GM12878 (cell line): ENCODE data around the gene ABHD1. TPM values are rescaled to one million over a fixed set of nuclear protein-coding genes. Genes with fewer than 3 reads are reported as not detected.

Source experiments
- CEBPZ ChIP-seq: fragments of 150-350 bp; IDR thresholded peaks from 2 replicates; pipeline ENCODE4 v1.6.1; 2016; ENCODE audit warnings: low read depth, low read length
- CREB1 ChIP-seq: IDR thresholded peaks from 2 replicates; pipeline ENCODE4 v1.6.1; 2012; ENCODE audit warnings: low read depth, mild to moderate bottlenecking, inconsistent platforms
- FOXK2 ChIP-seq: fragments of 450-650 bp; IDR thresholded peaks from 2 replicates; pipeline ENCODE4 v1.6.1; 2017; ENCODE audit warnings: mild to moderate bottlenecking, moderate library complexity
- HDAC2 ChIP-seq: fragments of 200-600 bp; sonication (generic); IDR thresholded peaks from 2 replicates; pipeline ENCODE4 v1.6.1; 2017
- KLF5 ChIP-seq: fragments of 450-650 bp; IDR thresholded peaks from 2 replicates; pipeline ENCODE4 v1.6.1; 2014; ENCODE audit warnings: mild to moderate bottlenecking; ENCODE audit not compliant: partially characterized antibody
- ZBTB33 ChIP-seq: fragments of 450-650 bp; IDR thresholded peaks from 2 replicates; pipeline ENCODE4 v1.6.1; 2017; ENCODE audit warnings: mild to moderate bottlenecking
- ZNF274 ChIP-seq: IDR thresholded peaks from one replicate; pipeline ENCODE4 v1.8.0; 2011; ENCODE audit not compliant: insufficient read length, insufficient read depth
- polyA plus RNA-seq, 11 experiments: library from polyadenylated mRNA; depleted of rRNA in 4 of 11; unstranded in 6 of 11; stranded (reverse) in 5 of 11; fragments of >200 nt; fragmentation: Nextera tagmentation in 4 of 11; fragmentation: Illumina TruSeq in 1 of 11; extraction: Ambion mirVana in 4 of 11; extraction: Trizol in 1 of 11; gene quantifications; 1 replicate in 1 of 11; 2 replicates in 10 of 11; pipeline versions ENCODE4 v1.2.1 to v1.2.3, GENCODE V29; 2011 to 2016; ENCODE audit warnings: inconsistent platforms in 2 of 11, missing spikeins in 2 of 11, low read depth in 1 of 11
- total RNA-seq, 4 experiments: library from RNA; depleted of rRNA in 3 of 4; stranded (reverse); fragments of >200 nt in 3 of 4; fragmentation: Illumina TruSeq in 1 of 4; extraction: Trizol in 1 of 4; gene quantifications; 2 replicates each; pipeline versions ENCODE4 v1.2.1 to v1.2.3, GENCODE V29; 2013 to 2021

Gene ABHD1
- total and polyA plus RNA-seq, 10 of the 15 experiments (the other 5 are each of a cell fraction or from before 2014, with no cell fraction given), result 0.04 to 0.35 (median 0.17) TPM; not detected in 2

GRCh38 chr2:27117995-27118524 lies 5.6 kb upstream of the ABHD1 start (continued):
- TF ChIP-seq ZBTB33 (no peak), HDAC2 (no peak), FOXK2 (no peak), ZNF274 (no peak), CEBPZ (no peak), CREB1 (no peak), KLF5 (no peak)
